Panc1 (cell line): ENCODE results near the gene RPL35A. TPM values are rescaled to one million over a fixed set of nuclear protein-coding genes. Genes with fewer than 3 reads are reported as not detected.
"Not testable (repeated sequence)": the region's sequence is repeated elsewhere in the genome, so short reads cannot be mapped to it uniquely, and the experiment has no call there.

ENCODE experiments used
- ATAC-seq: fragments of 200-7000 bp; cut with Tn5 transposase; 2 replicates; pipeline ENCODE4 v1.9.1; 2020; ENCODE audit warnings: mild to moderate bottlenecking, moderate library complexity
- BruUV-seq: library from RNA; stranded (reverse); fragments of 400-500 nt; replicated peaks from 2 replicates; lab custom pipeline; 2021; lab: Mats Ljungman, UMichigan
- CTCF ChIA-PET: fragments of 300-600 bp; sonication (Branson Sonifier 250); formaldehyde crosslinking; loops from one replicate; lab custom pipeline; 2022; ENCODE audit warnings: antibody characterized with exemption; lab: Charles Lee
- POLR2A ChIA-PET: fragments of 300-600 bp; sonication (Branson Sonifier 250); formaldehyde crosslinking; loops from one replicate; lab custom pipeline; 2022; ENCODE audit warnings: antibody characterized with exemption; lab: Charles Lee
- DNase-seq: peaks from one replicate; pipeline ENCODE4 v3.0.0-alpha.2; 2010; ENCODE audit warnings: low read depth, low spot score
- H3K27ac ChIP-seq: 2 replicates; pipeline ENCODE4 v1.5.1; 2011; ENCODE audit warnings: mild to moderate bottlenecking, low read length, inconsistent platforms
- H3K27me3 ChIP-seq: fragments of 200-500 bp; sonication (Bioruptor generic); 2 replicates; pipeline ENCODE4 v1.6.0; 2014; ENCODE audit warnings: low read length, inconsistent platforms; ENCODE audit not compliant: control insufficient read depth, insufficient read depth
- H3K36me3 ChIP-seq: fragments of 200-500 bp; sonication (Bioruptor generic); 2 replicates; pipeline ENCODE4 v1.5.1; 2014; ENCODE audit warnings: inconsistent platforms, mild to moderate bottlenecking, low read length, moderate library complexity; ENCODE audit not compliant: control insufficient read depth, insufficient read depth
- H3K4me1 ChIP-seq: 2 replicates; pipeline ENCODE4 v1.5.1; 2011; ENCODE audit warnings: inconsistent platforms, mild to moderate bottlenecking, low read length, moderate library complexity; ENCODE audit not compliant: control insufficient read depth, insufficient read depth
- H3K4me3 ChIP-seq, 2 experiments: 2 replicates each; pipeline ENCODE4 v1.5.1; 2011 to 2012; ENCODE audit warnings: low read depth in 2 of 2, low read length in 2 of 2, mild to moderate bottlenecking in 2 of 2, inconsistent platforms in 1 of 2, moderate library complexity in 1 of 2
- H3K9me3 ChIP-seq: fragments of 200-500 bp; sonication (Bioruptor generic); 2 replicates; pipeline ENCODE4 v1.5.1; 2014; ENCODE audit warnings: low read depth, mild to moderate bottlenecking, inconsistent platforms, low read length, moderate library complexity; ENCODE audit not compliant: control insufficient read depth, insufficient read depth
- POLR2AphosphoS5 ChIP-seq: IDR thresholded peaks from 2 replicates; pipeline ENCODE4 v1.6.1; 2012; ENCODE audit warnings: mild to moderate bottlenecking, low read depth, low read length, moderate library complexity
- SIN3A ChIP-seq: IDR thresholded peaks from 2 replicates; pipeline ENCODE4 v1.6.1; 2012; ENCODE audit warnings: low read depth, mild to moderate bottlenecking, low read length, moderate library complexity, borderline replicate concordance; ENCODE audit not compliant: insufficient read depth
- TCF7L2 ChIP-seq: IDR thresholded peaks from 2 replicates; pipeline ENCODE4 v1.6.1; 2011; ENCODE audit warnings: mild to moderate bottlenecking, low read depth, low read length, inconsistent platforms
- in situ Hi-C: cut with HindIII; loops from 2 replicates; pipeline ENCODE4 v1.10.0; 2016; ENCODE audit warnings: low sequenced_read_pairs, low pct_unique_long_range_greater_than_20kb
- intact Hi-C: fragments of 100-400 bp; cut with micrococcal nuclease; formaldehyde crosslinking; loops from one replicate; pipeline ENCODE4 v1.10.0; 2022; ENCODE audit not compliant: unreplicated experiment
- total RNA-seq: library from RNA; stranded (reverse); gene quantifications from one replicate; pipeline ENCODE4 v1.2.1, GENCODE V29; 2021; ENCODE audit not compliant: unreplicated experiment
- TF ChIP-seq, protein P1 (sequence below): fragments of 450-650 bp; IDR thresholded peaks from 2 replicates; pipeline ENCODE4 v1.5.1; 2017; ENCODE audit warnings: mild to moderate bottlenecking
- TF ChIP-seq, protein P2 (sequence below), 2 experiments: IDR thresholded peaks; 2 replicates each; pipeline ENCODE4 v1.6.1; 2011 to 2012; ENCODE audit warnings: low read depth in 2 of 2, control low read depth in 1 of 2, low read length in 1 of 2, mild to moderate bottlenecking in 1 of 2, moderate library complexity in 1 of 2; ENCODE audit not compliant: insufficient read depth in 1 of 2

RPL35A gene
- total RNA-seq, 1 experiment from 2014 or later, result 1,025 TPM

DNA sequence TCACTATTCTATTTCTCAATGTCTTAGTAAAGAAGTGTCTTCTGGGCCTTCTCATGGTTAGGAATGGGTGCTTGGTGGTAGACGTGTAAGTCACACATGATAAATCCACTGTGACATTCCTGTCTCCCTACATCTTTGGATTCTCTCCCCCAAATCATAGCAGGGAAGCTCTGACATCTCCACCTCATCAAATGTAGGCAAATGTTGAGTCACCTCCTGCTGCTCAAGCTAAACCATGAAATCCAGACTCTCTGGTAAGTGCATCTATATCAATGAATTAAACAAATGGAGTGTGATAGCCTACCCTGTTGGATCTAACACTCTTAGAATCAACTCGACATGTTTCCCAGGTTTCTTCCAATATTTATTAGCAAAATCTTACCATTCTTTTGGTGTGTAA is 42.8 kb upstream of the RPL35A start:
- Histone ChIP-seq H3K27me3 (no peaks in the 10 kb centered on the region), H3K36me3 (no peaks in the 10 kb centered on the region), H3K4me1 (peaks cover 8% of the 10 kb centered on the region; the same call in 1 of the 2 replicates), H3K27ac (no peak overlapping the region), H3K9me3 (no peaks in the 10 kb centered on the region), H3K4me3 (no peak overlapping the region)
- ChIA-PET POLR2A (no interaction called here), CTCF (no interaction called here)
- ATAC-seq, result no peak
- intact Hi-C loops, result no loop called here
- DNase-seq, result no peak
- no peak for TF ChIP-seq SIN3A
- TF ChIP-seq, protein P1, sequence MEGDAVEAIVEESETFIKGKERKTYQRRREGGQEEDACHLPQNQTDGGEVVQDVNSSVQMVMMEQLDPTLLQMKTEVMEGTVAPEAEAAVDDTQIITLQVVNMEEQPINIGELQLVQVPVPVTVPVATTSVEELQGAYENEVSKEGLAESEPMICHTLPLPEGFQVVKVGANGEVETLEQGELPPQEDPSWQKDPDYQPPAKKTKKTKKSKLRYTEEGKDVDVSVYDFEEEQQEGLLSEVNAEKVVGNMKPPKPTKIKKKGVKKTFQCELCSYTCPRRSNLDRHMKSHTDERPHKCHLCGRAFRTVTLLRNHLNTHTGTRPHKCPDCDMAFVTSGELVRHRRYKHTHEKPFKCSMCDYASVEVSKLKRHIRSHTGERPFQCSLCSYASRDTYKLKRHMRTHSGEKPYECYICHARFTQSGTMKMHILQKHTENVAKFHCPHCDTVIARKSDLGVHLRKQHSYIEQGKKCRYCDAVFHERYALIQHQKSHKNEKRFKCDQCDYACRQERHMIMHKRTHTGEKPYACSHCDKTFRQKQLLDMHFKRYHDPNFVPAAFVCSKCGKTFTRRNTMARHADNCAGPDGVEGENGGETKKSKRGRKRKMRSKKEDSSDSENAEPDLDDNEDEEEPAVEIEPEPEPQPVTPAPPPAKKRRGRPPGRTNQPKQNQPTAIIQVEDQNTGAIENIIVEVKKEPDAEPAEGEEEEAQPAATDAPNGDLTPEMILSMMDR, result no peak
- TF ChIP-seq, protein P2, sequence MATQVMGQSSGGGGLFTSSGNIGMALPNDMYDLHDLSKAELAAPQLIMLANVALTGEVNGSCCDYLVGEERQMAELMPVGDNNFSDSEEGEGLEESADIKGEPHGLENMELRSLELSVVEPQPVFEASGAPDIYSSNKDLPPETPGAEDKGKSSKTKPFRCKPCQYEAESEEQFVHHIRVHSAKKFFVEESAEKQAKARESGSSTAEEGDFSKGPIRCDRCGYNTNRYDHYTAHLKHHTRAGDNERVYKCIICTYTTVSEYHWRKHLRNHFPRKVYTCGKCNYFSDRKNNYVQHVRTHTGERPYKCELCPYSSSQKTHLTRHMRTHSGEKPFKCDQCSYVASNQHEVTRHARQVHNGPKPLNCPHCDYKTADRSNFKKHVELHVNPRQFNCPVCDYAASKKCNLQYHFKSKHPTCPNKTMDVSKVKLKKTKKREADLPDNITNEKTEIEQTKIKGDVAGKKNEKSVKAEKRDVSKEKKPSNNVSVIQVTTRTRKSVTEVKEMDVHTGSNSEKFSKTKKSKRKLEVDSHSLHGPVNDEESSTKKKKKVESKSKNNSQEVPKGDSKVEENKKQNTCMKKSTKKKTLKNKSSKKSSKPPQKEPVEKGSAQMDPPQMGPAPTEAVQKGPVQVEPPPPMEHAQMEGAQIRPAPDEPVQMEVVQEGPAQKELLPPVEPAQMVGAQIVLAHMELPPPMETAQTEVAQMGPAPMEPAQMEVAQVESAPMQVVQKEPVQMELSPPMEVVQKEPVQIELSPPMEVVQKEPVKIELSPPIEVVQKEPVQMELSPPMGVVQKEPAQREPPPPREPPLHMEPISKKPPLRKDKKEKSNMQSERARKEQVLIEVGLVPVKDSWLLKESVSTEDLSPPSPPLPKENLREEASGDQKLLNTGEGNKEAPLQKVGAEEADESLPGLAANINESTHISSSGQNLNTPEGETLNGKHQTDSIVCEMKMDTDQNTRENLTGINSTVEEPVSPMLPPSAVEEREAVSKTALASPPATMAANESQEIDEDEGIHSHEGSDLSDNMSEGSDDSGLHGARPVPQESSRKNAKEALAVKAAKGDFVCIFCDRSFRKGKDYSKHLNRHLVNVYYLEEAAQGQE (IDR thresholded peaks at IDR 0.05; ENCODE audit: insufficient read depth in 1 of 2, low read depth in 2 of 2, low read length in 1 of 2), result no peak
- no peak for TF ChIP-seq TCF7L2
- TF ChIP-seq POLR2AphosphoS5, result no peak
- BruUV-seq, result no TSS peak
- in situ Hi-C loops, result no loop called here

DNA sequence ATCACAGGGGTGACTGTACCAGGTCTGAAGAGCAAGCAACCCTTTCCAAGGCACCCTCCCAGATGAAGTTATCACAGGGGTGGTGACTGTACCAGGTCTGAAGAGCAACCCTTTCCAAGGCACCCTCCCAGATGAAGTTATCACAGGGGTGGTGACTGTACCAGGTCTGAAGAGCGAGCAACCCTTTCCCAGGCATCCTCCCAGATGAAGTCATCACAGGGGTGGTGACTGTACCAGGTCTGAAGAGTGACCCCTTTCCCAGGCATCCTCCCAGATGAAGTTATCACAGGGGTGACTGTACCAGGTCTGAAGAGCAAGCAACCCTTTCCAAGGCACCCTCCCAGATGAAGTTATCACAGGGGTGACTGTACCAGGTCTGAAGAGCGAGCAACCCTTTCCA is 41.4 kb upstream of the RPL35A start:
- in situ Hi-C loops, DNase-seq, H3K9me3 ChIP-seq, POLR2A ChIA-PET, ATAC-seq, H3K36me3 ChIP-seq, H3K4me1 ChIP-seq, BruUV-seq, intact Hi-C loops, H3K27me3 ChIP-seq, H3K4me3 ChIP-seq, CTCF ChIA-PET, H3K27ac ChIP-seq: not testable (repeated sequence)

DNA sequence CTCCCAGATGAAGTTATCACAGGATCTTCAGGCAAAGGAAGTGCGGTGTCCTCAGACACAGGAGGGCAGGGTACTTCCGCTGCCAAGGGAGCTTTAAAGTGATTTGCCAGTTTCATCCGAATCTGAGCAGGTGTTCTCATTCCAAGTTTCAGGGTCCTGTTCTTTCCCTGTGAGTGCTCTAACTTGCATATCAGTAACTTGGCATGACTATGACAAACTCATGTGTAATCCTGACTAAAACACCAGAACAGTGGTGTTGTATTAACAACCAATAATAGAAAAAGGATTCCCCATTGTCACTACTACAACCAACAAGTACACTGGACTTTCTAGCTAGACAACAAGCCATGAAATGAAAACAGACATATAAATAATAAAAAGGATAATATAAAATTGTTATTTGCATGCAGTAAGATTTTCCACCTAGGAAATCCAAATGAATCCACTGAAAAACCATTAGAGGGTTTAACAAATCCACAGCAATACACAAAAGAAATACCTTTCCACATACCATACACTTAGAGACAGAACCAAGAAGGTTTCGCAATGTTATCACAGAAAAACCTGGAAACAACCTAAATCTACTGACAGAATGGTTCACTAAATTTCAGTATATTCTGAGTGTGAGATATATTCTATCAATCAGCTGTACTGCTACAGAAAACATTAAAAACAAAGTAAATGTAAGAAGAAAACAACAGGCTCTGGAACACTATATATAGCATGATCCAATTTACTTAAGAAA is 40.9 kb upstream of the RPL35A start:
- no peak for ATAC-seq

More for the DNA sequence above, 40.9 kb upstream of the RPL35A start:
- Histone ChIP-seq H3K27ac (no peak overlapping the region), H3K4me1 (peaks cover 8% of the 10 kb centered on the region; the same call in 1 of the 2 replicates), H3K36me3 (no peaks in the 10 kb centered on the region), H3K27me3 (no peaks in the 10 kb centered on the region), H3K9me3 (no peaks in the 10 kb centered on the region), H3K4me3 (no peak overlapping the region)
- no peak for DNase-seq
- intact Hi-C loops, result no loop called here
- TF ChIP-seq, protein P1, result no peak
- no peak for TF ChIP-seq POLR2AphosphoS5
- TF ChIP-seq TCF7L2, result no peak
- TF ChIP-seq, protein P2 (IDR thresholded peaks at IDR 0.05; ENCODE audit: insufficient read depth in 1 of 2, low read depth in 2 of 2, low read length in 1 of 2), result no peak
- TF ChIP-seq SIN3A, result no peak
- ChIA-PET CTCF (interaction anchor here (0.5 to 0.6 kb wide), 2 partner anchors 26 to 34 kb away, joined by 6 to 8 read pairs; no protein-coding TSS in a partner anchor), POLR2A (no interaction called here)
- BruUV-seq, result no TSS peak
- in situ Hi-C loops, result no loop called here
